NCI-H146 (cell line): ENCODE measurements around the gene PPME1.

Experiments
- DNase-seq: peaks from one replicate; lab custom pipeline; 2025; lab: John Stamatoyannopoulos, UW

PPME1 gene

GRCh38 chr11:74159642-74160041, 11.4 kb upstream of the PPME1 start:
- no peak for DNase-seq

GRCh38 chr11:74162681-74163467, 8.2 kb upstream of the PPME1 start:
- no peak for DNase-seq

GRCh38 chr11:74168838-74169237, 2.3 kb upstream of the PPME1 start:
- no peak for DNase-seq

GRCh38 chr11:74169738-74170458, 1.2 kb upstream of the PPME1 start:
- DNase-seq: peak; percentile 4

- DNase-seq: no peak
Observed at GRCh38 chr11:74171630-74171968, 510 bp downstream of the PPME1 start.

GRCh38 chr11:74171997-74172396, 908 bp downstream of the PPME1 start:
- DNase-seq: no peak

- no peak for DNase-seq
Observed at GRCh38 chr11:74175920-74176319, 4.8 kb downstream of the PPME1 start.

- no peak for DNase-seq
Observed at GRCh38 chr11:74179234-74180052, 8.4 kb downstream of the PPME1 start.

- no peak for DNase-seq
Observed at GRCh38 chr11:74182635-74183034, 11.5 kb downstream of the PPME1 start.

- no peak for DNase-seq
Observed at GRCh38 chr11:74185285-74185684, 14.2 kb downstream of the PPME1 start.

GRCh38 chr11:74185695-74186094, 14.6 kb downstream of the PPME1 start:
- DNase-seq: no peak

- DNase-seq: no peak
Observed at GRCh38 chr11:74195828-74196227, 24.7 kb downstream of the PPME1 start.

GRCh38 chr11:74196781-74197486, 25.8 kb downstream of the PPME1 start:
- DNase-seq: no peak

GRCh38 chr11:74203966-74204365, 32.9 kb downstream of the PPME1 start:
- DNase-seq: no peak

GRCh38 chr11:74204701-74205100, 33.6 kb downstream of the PPME1 start:
- DNase-seq: no peak

GRCh38 chr11:74205181-74205580, 34.1 kb downstream of the PPME1 start:
- DNase-seq: no peak

- DNase-seq: no peak
Observed at GRCh38 chr11:74206746-74207145, 35.7 kb downstream of the PPME1 start.

- DNase-seq: no peak
Observed at GRCh38 chr11:74208507-74208906, 37.4 kb downstream of the PPME1 start.

- no peak for DNase-seq
Observed at GRCh38 chr11:74212533-74212932, 41.4 kb downstream of the PPME1 start.

- DNase-seq: peak; percentile 47
Observed at GRCh38 chr11:74220376-74220775, 49.3 kb downstream of the PPME1 start.

- DNase-seq: no peak
Observed at GRCh38 chr11:74221816-74222215, 50.7 kb downstream of the PPME1 start.

GRCh38 chr11:74225565-74225964, 54.5 kb downstream of the PPME1 start:
- no peak for DNase-seq
